ENCODE data around the gene C2orf68.
"Not testable (repeated sequence)": the region's sequence is repeated elsewhere in the genome, so short reads cannot be mapped to it uniquely, and the experiment has no call there.

The C2orf68 gene

DNA sequence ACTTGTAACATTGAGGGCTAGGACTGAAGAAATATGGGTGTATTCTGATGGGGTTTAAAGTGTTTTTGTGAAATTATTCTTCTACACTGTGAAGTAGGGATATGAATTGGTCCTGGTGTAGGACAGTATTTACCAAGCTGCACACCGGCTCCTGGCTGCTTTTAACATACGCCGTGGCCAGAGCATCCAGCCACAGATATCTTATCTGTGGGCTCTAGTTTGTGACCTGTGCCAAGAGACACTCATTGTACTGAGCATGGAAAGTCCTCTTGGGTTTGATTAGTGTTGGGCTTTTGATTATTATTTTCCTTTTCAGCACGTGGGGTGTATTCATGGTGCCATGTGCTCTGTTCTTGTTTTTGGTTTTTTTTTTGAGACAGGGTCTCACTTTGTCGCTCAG lies 12.1 kb upstream of the C2orf68 start:
- no peak for DNase-seq

DNA sequence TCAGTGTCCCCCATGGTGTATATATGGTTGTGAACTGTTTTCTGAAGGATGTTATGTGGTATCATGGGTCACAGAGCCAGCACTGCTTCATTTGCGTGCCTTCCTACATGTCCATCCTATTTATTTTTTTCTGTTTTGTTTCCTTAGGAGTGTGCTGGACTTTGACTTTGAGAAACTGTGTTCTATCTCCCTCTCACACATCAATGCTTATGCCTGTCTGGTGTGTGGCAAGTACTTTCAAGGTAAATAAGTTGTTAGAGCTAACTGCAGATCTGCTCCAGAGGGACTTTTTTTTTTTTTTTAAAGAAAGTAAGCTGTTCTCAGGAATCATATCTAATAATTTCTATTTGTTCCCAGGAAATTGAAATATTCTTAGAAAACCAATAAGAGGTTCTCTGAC lies 9.5 kb upstream of the C2orf68 start:
- DNase-seq: no peak

DNA sequence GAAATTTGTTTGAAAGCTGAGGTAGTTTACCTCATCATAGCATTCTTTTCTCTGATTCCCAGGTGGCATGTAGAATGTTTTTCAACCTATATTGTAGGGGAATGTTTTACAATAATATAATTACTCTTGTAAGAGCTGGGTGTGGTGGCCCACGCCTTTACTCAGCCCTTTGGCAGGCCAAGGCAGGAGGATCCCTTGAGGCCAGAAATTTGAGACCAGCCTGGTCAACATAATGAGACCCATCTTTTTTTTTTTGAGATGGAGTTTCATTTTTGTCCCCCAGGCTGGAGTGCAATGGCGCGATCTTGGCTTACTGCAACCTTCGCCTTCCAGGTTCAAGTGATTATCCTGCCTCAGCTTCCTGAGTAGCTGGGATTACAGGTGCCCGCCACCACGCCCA lies 7.8 kb upstream of the C2orf68 start:
- DNase-seq: no peak

DNA sequence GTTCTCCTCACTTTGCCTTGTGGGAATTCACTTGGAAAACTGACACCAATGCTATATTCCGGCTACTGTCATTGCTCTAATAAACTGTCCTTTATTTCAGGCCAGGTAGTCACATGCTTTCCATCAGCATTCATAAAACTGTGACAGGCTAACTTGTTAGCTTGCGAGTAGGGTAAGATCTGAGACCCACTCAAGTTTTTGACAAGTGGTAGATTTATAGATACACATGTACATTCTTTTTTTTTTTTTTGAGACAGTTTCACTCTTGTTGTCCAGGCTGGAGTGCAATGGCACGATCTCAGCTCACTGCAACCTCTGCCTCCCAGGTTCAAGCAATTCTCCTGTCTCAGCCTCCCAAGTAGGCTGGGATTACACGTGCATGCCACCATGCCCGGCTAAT lies 5.9 kb upstream of the C2orf68 start:
- DNase-seq: not testable (repeated sequence)

DNA sequence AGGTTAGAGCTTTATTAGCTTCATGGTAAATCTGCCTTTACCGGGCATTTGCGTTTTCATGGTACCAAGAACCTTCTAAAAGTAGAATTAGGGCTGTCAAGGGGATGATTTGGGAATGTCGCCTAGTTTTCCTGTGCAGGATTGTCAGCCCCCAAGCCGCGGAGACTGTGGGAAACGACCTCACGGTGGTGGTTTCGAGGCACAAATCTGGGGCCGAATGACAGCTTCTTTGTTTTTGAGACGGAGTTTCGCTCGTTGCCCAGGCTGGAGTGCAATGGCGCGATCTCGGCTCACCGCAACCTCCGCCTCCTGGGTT lies 3.5 kb upstream of the C2orf68 start:
- no peak for DNase-seq

DNA sequence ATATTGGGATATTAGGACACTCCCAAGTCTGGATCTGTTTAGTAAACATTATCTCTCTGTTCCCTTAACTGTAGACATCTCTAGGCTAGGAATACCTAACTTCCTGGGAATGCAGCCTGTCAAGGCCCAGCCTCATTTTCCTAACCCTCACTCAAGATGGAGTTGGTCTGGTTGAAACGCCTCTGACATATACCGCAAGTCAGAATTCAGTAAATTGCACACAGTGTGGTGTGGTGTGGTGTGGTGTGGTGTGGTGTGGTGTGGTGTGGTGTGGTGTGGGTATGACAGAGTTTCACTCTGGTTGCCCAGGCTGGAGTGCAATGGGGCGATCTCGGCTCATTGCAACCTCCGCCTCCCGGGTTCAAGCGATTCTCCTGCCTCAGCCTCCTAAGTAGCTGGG lies 2.9 kb upstream of the C2orf68 start:
- DNase-seq: not testable (repeated sequence)

DNA sequence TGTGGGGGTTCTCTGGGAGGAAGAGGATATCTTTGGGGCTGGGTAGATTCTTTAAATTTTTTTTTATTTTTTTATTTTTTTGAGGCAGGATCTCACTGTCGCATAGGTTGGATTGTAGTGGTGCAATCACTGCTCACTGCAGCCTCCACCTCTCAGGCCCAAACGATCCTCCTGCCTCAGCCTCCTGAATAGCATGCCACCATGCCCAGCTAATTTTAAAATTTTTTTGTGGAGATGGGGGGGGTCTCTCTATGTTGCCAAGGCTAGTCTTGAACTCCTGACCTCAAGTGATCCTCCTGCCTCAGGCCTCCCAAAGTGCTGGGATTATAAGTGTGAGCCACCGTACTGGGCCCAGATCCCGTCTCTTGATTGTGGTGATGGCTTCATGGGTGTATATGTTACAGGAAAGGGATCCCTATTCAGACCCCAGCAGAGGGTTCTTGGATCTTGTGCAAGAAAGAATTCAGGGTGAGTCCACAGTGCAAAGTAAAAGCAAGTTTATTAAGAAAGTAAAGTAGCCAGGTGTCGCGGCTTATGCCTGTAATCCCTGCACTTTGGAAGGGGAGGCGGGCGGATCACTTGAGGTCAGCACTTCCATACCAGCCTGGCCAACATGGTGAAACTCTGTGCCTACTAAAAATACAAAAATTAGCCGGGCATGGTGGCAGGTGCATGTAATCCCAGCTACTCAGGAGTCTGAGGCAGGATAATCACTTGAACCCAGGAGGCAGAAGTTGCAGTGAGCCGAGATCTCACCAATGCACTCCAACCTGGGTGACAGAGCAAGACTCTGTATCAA lies 2.0 kb upstream of the C2orf68 start:
- DNase-seq: no peak

DNA sequence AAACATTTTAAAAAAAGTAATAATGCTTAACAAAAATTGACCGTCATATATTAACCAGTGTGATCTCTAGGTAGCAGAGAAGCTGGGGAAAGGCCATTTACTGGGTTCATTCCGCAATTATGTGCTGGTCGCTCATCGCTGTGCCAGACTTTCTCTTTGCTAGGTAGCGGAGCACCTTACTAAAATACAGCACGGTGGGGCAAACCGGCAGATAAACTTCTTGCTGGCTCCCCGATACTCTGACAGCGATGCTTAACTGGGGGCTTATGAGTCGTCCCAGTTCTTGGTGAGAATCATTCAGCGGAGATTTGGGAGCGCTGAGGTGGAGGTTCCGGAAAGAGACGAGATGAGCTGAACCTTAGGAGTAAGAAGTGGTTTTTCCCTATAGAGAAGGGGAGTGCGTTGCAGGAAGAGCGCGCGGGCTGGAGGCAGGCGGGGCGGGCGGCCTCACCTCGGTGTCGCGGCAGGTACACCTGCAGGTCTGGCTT lies 605 bp downstream of the C2orf68 start:
- DNase-seq: no peak

DNA sequence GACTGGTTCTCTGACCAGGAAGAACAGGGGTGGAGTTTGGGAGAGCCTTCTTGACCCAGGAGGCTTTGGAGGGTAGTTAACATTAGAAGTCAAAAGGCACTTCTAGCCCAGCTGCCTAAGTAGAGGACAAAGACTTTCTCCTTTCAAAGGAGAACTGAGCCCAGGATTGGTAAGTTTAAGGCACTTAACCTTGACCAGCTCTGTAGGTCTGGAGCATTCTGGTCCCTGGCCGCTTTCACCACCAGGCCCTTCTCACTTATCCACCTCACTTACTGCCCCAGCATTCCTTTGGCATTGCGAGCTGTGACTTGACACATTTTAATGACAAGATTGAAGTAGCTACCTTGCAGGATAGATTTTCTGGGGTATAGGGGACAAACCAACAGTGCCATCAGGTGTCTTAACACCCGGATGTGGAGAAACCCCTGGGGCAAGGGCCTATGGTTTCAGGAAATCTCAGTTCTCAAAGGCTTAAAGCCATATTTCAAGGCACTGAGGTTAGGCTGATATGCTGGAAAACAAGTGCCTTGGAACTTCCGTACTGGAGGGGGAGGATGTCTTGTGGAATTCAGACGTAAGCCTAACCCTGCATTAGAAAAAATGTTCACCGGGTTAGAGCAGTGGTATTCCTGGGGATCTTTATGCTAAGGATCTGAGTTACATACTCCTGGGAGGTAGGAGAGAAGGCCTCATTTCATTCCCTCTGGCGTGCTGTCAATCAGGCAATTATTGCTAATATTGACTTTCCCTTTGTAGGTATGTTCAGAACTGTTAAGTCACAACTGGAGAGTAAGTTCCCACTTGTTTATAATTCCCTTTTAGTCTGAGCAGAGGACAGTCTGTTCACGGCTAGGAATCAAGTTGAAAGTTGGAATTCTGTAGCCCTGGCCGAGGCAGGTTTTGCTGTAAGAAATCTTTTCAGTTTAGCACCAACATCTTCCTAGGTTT lies 4.3 kb downstream of the C2orf68 start:
- DNase-seq: no peak

DNA sequence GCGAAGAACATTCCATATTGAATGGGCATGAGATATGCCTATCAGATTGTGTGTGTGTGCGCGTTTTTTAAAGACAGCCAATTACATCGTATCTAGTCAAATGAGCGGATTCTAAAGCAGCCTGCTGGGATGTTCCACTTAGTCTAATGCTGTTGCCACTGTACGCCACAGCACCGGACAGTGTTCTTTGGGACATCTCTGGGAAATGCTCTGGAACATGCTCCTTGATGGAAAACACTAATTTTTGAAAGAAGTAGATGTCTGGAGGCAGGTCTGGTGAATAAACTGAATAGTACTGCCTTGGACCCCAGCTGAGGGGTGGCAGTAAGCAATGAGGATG lies 5.8 kb downstream of the C2orf68 start:
- DNase-seq: no peak

DNA sequence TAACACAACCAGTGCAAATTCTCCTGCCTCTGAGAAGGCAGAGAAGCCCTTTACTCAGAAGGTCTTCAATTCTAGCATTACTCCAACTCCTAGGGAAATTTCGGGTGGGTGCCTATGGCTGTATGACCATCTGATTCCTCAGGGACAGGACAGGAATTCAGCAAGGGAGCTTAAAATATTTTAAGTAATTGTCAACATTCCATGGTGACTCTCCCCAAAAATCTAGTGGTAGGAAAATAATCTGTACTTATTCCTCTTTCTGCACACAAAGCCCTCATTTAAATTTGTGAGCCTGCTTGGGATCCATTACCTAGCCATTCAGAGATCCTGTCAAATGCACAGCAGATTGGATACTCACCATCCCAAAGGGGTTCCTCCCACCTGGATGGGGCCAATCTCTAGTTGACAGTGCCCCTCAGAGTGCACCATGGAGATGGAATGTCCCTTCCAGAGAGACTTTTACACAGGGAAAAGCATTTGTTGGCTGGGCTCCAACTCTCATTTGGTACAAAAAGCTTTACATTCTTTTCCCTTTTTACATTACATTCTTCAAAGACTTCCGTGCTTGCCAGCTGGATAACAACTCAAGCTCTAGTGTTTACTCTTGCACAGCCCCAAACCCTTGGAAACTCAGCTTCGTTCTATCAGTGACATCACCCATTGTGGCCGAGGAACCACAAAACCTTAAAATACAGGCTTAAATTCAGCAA lies 6.3 kb downstream of the C2orf68 start:
- DNase-seq: no peak

DNA sequence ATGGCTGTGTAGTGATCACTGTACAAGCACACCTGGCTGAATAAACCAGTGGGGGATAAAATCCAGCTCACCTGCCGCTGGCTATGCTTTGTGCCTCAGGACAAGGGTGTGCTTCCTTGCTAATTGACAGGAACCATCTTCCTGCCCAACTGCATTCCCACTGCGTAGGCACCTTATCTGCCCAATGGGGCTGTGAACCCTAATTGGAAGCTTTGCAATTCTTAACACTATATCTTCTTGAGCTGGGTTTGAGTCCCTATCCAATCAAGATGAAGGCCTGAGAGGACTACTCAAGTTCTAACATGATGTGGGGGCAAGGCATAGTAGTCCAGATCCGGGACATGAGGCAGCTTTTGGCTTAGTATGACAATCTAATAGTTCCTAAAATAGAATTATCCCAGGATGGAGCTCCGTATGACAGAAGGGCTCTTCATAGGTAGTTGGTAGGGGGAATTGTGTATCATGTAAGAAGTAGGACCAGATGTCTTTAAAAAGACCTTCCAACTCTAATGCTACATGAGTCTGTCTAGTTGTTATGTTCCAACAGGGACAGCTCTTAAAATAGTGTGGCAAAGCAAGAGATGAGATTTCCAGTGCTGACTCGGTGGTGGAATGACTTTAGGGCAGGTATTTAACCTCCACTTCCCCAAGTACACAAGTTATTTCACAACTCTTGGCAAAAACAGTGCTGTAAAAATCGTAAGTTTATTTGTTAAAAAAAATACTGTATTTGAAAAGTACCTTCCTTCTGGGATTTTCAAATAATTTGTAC lies 7.1 kb downstream of the C2orf68 start:
- no peak for DNase-seq

DNA sequence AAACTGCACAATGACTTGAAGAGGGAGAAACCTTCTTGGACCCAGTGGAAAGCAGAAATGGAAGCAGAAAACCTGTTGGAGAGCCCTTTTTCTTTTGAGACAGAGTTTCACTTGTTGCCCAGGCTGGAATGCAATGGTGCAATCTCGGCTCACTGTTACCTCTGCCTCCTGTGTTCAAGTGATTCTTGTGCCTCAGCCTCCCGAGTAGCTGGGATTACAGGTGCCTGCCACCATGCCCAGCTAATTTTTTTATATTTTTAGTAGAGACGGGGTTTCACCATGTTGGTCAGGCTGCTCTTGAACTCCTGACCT lies 7.8 kb downstream of the C2orf68 start:
- not testable (repeated sequence) for DNase-seq

DNA sequence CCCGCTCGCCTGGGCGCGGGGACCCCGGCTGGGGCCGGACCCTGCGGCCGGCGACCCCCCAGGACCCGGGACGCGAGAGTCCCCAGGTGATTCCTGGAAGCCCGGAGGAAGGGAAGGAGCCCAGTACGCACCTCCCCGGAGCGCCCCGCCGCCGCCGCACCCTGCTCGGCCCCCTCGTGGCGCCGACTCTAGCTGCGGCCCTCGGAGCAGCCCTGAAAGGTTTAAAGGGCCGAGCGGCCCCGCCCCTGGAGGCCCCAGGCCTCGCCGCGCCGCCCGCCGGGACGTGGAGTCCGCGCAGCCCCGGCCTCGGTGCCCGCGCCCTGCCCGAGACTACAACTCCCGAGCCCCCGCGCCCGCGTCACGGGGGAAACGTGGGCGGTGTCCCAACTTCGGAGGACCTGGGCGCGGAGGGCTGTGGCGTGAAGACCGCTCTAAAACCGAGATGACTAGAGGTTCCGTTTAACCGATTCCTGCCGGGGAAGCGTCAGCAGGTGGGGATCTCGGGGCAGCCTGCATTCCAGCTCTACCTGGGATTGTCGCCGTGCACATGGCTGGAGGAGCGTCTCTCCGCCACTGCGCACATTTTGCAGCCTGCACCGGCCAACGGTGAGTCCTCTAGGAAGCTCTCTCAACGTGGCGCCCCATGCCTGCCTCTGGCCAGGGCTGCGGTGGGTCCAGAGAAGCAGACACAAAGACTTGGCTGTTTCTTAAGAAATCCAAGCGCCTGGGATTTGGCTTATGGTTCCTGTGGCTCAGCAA lies 9.2 kb downstream of the C2orf68 start, which contains the start of gene TMEM150A:
TSS of gene TMEM150A (minus strand) at position 223 of the 759 bp plus-strand sequence. CDS start 750 bp downstream, outside the sequence.
- peak; percentile 91 for DNase-seq

DNA sequence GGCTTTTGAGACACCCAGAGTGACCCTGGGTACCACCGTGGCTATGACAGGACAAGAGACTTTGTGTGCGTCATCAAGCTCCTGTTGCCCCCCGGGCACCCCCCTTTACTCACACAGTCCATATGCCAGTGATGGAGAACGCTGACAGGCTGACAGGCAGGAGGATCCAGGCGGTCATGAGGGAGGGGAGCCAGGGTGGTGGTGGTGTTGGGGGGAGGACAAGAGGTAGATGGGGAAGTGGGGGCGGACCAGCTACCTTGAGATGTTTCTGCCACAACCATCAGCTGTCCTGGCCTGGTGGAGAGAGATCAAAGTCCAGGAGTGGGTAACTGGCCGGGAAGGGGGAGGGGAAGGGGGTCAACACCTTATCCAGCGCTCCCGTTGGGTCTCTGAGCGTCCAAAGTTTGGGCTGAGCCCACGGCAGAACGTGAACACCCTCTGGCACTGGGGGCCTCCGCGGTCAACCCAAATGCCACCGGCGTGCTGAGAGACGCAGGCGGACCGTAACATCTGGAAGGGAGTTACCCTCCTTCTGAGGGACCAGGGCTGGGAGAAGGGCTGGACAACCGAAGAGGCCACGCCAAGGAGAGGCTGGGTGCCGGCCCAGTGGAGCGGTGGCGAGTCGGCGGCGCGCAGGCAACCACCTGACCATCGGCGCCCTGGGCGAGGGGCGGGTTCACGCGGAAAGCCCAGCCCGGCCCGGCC lies 9.9 kb downstream of the C2orf68 start:
- no peak for DNase-seq

DNA sequence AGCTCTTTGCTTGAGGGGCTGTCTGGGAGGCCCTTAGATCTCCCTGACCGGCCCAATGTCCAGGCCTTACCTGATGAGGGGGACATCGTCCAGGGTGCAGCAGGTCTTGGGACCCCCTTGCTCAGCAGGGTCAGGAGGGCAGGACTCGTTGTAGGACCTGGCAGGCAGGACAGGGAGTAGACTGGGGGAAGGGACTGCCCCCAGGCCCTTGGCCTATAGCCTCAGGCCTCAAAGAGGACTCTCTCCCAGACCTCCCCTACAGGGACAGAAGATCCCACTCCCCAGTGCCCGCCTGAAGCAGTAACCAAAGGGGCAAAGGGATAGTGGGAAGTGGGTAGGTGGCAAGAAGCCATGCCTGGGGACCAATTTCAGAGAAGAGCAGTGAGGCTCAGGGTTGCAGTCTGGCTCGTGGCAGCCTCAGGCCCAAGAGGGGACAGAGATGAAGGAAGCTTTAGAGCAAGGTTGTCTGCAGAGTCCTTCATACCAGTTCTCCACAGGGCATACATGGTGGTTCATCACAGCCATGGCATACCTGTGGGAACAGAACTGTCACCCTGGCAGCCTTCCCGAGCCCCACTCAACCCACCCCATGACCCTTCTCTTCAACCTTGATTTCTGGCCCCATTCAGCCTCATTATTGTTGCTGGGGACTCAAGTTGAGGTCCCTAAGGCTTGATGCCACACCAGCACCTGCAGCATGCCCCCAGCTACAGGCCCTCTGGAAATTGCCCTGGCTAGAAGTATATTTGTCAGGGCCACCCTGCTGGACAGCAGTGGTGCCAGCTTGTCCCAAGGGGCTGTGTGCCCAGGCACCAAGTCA lies 10.7 kb downstream of the C2orf68 start:
- DNase-seq: no peak

DNA sequence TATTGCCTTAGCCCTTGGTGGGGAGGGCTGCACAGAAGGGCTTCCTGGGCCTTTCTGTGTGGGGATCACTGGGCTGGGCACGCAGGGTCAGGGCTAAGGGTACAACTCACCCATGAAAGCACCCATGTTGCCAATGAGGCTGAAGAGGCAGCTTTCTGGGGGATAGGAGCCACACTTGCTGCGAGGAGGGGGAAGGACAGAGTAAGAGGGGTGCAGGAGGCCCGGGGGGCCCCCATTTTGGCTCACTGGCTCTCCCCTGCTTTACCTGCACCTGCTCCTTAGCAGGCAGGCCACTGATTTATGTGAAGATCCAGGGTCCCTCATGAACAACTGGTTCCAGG lies 11.7 kb downstream of the C2orf68 start:
- no peak for DNase-seq

DNA sequence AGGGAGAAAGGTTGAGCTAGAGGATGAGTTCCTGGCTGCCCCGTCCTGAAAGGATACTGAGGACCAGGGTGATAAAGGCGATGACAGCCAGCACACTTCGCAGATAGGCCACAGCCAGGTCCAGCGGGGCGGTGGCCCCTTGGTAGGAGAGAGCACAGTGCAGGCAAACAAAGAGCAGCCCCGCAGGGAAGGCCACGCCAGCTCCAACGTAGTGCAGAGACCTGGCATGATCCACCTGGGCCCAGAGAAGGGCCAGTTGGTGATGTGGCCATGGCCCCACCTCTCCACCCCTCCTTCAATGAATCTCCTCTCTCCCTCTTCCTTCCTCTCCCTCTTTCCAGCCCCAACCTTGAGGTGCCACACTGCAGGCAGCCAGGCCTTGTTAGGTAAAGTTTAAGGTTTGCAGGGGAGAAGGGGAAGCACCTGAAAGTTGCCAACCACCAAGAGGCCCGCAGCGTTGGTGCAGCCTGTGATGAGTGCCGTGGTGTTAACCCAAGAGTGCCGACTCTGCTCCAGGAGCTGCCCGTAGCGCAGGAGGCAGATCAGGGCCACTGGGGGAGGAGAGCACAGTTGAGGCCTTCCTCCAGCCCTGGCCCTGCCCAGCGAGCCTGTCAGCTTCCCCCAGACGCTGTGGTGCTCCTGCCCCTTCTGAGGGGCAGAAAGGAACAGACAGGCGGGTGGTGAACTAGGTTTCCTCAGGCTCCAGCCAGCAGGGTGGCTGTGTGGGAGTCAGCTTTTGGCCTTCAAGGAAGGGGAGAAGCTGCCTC lies 12.2 kb downstream of the C2orf68 start:
- no peak for DNase-seq

DNA sequence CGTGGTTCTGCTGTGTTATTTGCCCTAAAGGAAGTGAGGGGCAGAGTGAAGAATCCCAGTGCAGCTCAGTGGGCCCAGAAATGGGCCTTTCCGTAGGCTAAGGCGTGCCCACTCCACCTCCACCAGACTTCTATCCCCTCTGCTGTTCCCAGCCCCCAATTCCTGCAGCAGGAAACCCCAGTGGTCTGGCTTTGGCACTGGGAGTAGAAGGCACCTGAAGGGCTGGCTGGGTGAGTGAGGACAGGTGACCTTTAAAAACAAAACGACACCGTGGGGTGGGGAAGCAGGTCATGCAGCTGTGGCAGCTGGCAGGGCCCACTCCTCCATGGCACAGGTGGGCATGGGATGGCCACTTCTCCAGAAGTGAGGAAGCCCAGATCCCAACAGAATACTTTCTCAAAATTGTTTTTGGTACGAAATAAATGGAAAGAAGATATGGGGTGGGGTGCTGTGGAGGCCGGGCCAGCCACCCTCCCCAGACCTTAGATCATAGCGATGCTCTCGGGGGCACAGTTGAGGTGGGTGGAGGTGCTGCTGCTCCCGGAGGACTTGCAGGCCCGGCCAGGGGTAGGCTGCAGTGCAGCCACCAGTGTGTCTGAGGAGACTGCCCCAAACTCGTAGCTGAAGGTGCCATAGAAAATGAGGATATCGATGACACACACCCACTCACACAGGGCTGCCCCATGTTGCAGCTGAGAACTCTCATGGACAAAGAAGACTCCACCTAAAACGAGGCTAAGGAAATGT lies 13.1 kb downstream of the C2orf68 start:
- DNase-seq: no peak

Measured in activated CD8-positive, alpha-beta memory T cell treated with anti-CD3 and anti-CD28 coated beads, Interleukin-2, amount 50 U/mL, for 4 hours (primary cell).